ENCODE results near the gene MAPK10.
"Not testable (repeated sequence)": the region's sequence is repeated elsewhere in the genome, so short reads cannot be mapped to it uniquely, and the experiment has no call there.

MAPK10 gene

DNA sequence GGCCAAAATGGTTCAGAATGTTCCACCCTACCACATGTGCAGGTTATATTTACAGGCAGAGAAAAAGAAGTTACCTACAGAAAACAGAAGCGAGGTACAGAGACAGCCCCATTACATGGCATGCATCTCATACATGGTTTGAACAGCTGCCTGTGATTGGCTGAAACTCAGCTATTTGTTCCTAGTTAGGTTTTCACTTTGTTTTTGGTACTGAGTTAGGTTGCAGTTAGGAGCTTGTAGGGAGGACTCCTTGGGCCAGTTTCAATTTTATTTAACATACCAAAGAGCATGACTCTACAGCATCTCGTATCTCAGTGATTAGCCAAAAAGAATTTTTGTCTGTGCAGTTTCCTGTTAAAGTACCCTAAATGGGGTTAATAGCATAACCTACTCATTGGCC is 392.0 kb downstream of the MAPK10 start:
- peak overlapping the region; percentile 54 for H3K4me3 ChIP-seq (ENCODE audit: low read length)
- H3K79me2 ChIP-seq (ENCODE audit: low read length) = no peaks in the 10 kb centered on the region
- TF ChIP-seq EZH2phosphoT487 (IDR thresholded peaks at IDR 0.05; ENCODE audit: low read depth) = no peak
- TF ChIP-seq, protein P1, sequence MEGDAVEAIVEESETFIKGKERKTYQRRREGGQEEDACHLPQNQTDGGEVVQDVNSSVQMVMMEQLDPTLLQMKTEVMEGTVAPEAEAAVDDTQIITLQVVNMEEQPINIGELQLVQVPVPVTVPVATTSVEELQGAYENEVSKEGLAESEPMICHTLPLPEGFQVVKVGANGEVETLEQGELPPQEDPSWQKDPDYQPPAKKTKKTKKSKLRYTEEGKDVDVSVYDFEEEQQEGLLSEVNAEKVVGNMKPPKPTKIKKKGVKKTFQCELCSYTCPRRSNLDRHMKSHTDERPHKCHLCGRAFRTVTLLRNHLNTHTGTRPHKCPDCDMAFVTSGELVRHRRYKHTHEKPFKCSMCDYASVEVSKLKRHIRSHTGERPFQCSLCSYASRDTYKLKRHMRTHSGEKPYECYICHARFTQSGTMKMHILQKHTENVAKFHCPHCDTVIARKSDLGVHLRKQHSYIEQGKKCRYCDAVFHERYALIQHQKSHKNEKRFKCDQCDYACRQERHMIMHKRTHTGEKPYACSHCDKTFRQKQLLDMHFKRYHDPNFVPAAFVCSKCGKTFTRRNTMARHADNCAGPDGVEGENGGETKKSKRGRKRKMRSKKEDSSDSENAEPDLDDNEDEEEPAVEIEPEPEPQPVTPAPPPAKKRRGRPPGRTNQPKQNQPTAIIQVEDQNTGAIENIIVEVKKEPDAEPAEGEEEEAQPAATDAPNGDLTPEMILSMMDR (IDR thresholded peaks at IDR 0.05; ENCODE audit: low read depth, low read length) = no peak
- H3K27ac ChIP-seq (ENCODE audit: low read length) = peak overlapping the region; percentile 74
- peaks cover 2% of the 10 kb centered on the region for H3K36me3 ChIP-seq (replicated peaks; ENCODE audit: low read depth, low read length)
- peak overlapping the region; percentile 74 for H3K4me2 ChIP-seq (ENCODE audit: low read length)
- H3K9ac ChIP-seq (ENCODE audit: low read length) = peak overlapping the region; percentile 14; the same call in 1 of the 2 replicates
- H2AFZ ChIP-seq (ENCODE audit: low read depth, low read length) = no peak overlapping the region
- no peaks in the 10 kb centered on the region for H4K20me1 ChIP-seq (ENCODE audit: insufficient read depth, low read length)
- H3K27me3 ChIP-seq (ENCODE audit: low read depth, low read length) = no peaks in the 10 kb centered on the region
- no peaks in the 10 kb centered on the region for H3K9me3 ChIP-seq (ENCODE audit: insufficient read depth, low read length)
- H3K4me1 ChIP-seq (ENCODE audit: low read length) = peaks cover 27% of the 10 kb centered on the region

GRCh38 chr4:85966373-85966772 is 393.5 kb downstream of the MAPK10 start:
- H3K4me2 ChIP-seq (ENCODE audit: low read length) = no peak overlapping the region
- TF ChIP-seq, protein P1 (IDR thresholded peaks at IDR 0.05; ENCODE audit: low read depth, low read length) = no peak
- no peak for TF ChIP-seq EZH2phosphoT487 (IDR thresholded peaks at IDR 0.05; ENCODE audit: low read depth)
- no peak overlapping the region for H3K27ac ChIP-seq (ENCODE audit: low read length)
- H3K36me3 ChIP-seq (replicated peaks; ENCODE audit: low read depth, low read length) = no peaks in the 10 kb centered on the region
- no peak overlapping the region for H2AFZ ChIP-seq (ENCODE audit: low read depth, low read length)
- no peaks in the 10 kb centered on the region for H4K20me1 ChIP-seq (ENCODE audit: insufficient read depth, low read length)
- no peaks in the 10 kb centered on the region for H3K27me3 ChIP-seq (ENCODE audit: low read depth, low read length)
- peaks cover 27% of the 10 kb centered on the region for H3K4me1 ChIP-seq (ENCODE audit: low read length)
- H3K9ac ChIP-seq (ENCODE audit: low read length) = no peak overlapping the region
- no peaks in the 10 kb centered on the region for H3K79me2 ChIP-seq (ENCODE audit: low read length)
- H3K9me3 ChIP-seq (ENCODE audit: insufficient read depth, low read length) = no peaks in the 10 kb centered on the region
- H3K4me3 ChIP-seq (ENCODE audit: low read length) = no peak overlapping the region

DNA sequence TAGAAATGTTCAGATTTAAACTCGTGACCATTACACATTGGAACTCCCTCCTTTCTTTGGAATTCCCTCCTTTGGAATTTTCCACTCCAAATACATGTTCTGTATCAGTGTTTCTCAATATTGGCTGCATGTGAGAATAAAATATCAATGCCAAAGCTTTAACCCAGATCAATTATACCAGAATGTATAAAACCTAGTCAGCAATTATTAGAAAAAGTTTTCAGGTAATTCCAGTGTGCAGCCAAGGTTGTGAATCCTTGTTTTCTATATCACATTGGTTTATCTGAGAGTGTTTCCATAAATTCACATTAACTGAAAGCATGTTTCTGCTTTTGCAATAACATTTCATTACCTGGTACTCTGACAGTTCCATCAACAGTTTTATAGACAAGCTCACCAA is 394.3 kb downstream of the MAPK10 start:
- Histone ChIP-seq H3K27me3 (ENCODE audit: low read depth, low read length) (no peaks in the 10 kb centered on the region), H4K20me1 (ENCODE audit: insufficient read depth, low read length) (no peaks in the 10 kb centered on the region), H3K36me3 (replicated peaks; ENCODE audit: low read depth, low read length) (no peaks in the 10 kb centered on the region), H3K9me3 (ENCODE audit: insufficient read depth, low read length) (no peaks in the 10 kb centered on the region), H3K4me1 (ENCODE audit: low read length) (peaks cover 27% of the 10 kb centered on the region), H3K4me3 (ENCODE audit: low read length) (no peak overlapping the region), H3K79me2 (ENCODE audit: low read length) (no peaks in the 10 kb centered on the region), H3K4me2 (ENCODE audit: low read length) (no peak overlapping the region), H3K9ac (ENCODE audit: low read length) (no peak overlapping the region), H2AFZ (ENCODE audit: low read depth, low read length) (no peak overlapping the region), H3K27ac (ENCODE audit: low read length) (no peak overlapping the region)
- TF ChIP-seq EZH2phosphoT487 (IDR thresholded peaks at IDR 0.05; ENCODE audit: low read depth) = no peak
- TF ChIP-seq, protein P1 (IDR thresholded peaks at IDR 0.05; ENCODE audit: low read depth, low read length) = no peak

GRCh38 chr4:85965017-85965416 is 394.8 kb downstream of the MAPK10 start:
- not testable (repeated sequence) for H3K36me3 ChIP-seq (replicated peaks; ENCODE audit: low read depth, low read length); H4K20me1 ChIP-seq (ENCODE audit: insufficient read depth, low read length); H3K4me3 ChIP-seq (ENCODE audit: low read length); H3K79me2 ChIP-seq (ENCODE audit: low read length); H3K27ac ChIP-seq (ENCODE audit: low read length); H3K27me3 ChIP-seq (ENCODE audit: low read depth, low read length); H3K9ac ChIP-seq (ENCODE audit: low read length); H2AFZ ChIP-seq (ENCODE audit: low read depth, low read length); H3K4me2 ChIP-seq (ENCODE audit: low read length); H3K9me3 ChIP-seq (ENCODE audit: insufficient read depth, low read length)
- peaks cover 27% of the 10 kb centered on the region for H3K4me1 ChIP-seq (ENCODE audit: low read length)

- no peaks in the 10 kb centered on the region for H3K27me3 ChIP-seq (ENCODE audit: low read depth, low read length)
- 0 out of 2 replicates have a peak, but pooled peaks cover 1% of the 10 kb centered on the region for H4K20me1 ChIP-seq (ENCODE audit: insufficient read depth, low read length)
- H3K4me1 ChIP-seq (ENCODE audit: low read length) = peaks cover 27% of the 10 kb centered on the region
- no peak overlapping the region for H2AFZ ChIP-seq (ENCODE audit: low read depth, low read length)
- no peak overlapping the region for H3K4me2 ChIP-seq (ENCODE audit: low read length)
- H3K9ac ChIP-seq (ENCODE audit: low read length) = no peak overlapping the region
- H3K9me3 ChIP-seq (ENCODE audit: insufficient read depth, low read length) = no peaks in the 10 kb centered on the region
- TF ChIP-seq, protein P1 (IDR thresholded peaks at IDR 0.05; ENCODE audit: low read depth, low read length) = no peak
- TF ChIP-seq EZH2phosphoT487 (IDR thresholded peaks at IDR 0.05; ENCODE audit: low read depth) = no peak
- H3K36me3 ChIP-seq (replicated peaks; ENCODE audit: low read depth, low read length) = no peaks in the 10 kb centered on the region
- H3K4me3 ChIP-seq (ENCODE audit: low read length) = no peak overlapping the region
- H3K79me2 ChIP-seq (ENCODE audit: low read length) = no peaks in the 10 kb centered on the region
- no peak overlapping the region for H3K27ac ChIP-seq (ENCODE audit: low read length)
These were observed 395.6 kb downstream of the MAPK10 start for GRCh38 chr4:85964298-85964697.
